NCI-H187 treated with DMSO at 0.1 percent for 48 hours (cell line): ENCODE results near the gene CIITA.
"Not testable (repeated sequence)": the region's sequence is repeated elsewhere in the genome, so short reads cannot be mapped to it uniquely, and the experiment has no call there.

Source experiments
- DNase-seq: peaks from one replicate; lab custom pipeline; 2025; lab: John Stamatoyannopoulos, UW

Gene CIITA

DNA sequence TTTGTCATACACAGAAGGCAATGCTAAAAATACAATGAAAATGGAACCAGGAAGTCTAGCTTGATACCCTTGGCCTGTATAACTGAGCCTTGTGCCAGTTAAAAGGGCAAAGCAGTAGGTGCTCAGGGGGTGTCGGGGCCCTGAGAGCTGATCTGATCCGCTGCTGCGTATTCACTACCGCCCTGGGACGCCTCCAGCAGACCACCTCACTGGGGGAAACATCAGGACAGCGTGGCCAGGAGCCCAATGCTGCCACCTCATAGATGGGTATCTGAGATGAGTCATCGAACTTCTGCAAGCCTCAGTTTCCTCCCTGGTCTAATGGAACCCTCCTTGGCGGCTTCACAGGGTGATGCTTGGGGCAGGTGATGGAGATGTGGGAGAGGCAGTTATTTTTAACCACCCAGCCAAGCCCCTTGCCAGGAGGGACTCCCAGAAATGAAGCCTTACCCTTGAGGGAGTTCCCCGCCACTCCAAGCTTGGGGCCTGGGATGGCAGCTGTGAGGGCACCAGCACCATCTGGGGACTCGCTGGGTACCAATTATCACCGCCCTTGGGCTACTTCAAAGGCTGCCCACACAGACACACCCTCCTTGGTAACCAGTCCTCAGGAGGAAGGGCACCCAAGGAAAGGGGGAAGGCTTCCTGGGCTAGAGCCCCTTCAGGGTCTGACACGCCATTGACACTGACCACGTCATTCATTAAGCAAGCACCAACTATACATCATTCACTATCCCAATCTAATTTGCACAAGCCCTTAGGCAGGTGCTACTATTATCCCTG, 57.5 kb downstream of the CIITA start:
- no peak for DNase-seq

DNA sequence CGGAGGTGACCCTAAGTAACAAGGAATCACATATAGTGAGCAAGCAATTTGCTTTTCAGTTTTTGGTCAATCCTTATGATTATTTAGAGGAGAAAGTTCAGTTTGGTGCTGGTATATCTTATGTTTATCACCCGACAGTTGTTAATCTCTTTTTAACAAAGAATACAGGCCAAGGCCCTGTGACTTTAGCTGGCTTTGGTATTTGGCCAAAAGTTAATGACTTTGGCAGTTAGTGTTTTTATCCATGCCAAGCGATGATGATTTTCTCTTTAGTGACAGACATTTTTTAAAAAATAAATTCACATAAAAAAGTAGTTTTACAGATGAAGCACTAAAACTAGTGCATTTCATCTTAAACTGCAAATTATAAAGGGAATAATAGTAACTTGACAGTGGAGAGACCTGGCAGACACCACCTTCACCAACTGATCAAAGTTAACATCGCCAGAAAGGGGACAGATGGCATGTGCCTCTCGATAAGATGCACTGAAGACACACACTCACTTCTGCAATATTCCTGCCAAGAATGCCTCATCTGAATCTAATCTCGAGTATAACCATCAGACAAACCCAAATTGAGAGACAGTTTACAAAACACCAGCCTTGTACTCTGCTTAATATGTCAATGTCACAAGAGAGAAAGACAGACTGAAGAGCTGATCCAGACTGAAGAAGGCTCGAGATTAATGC, 58.4 kb downstream of the CIITA start:
- no peak for DNase-seq

DNA sequence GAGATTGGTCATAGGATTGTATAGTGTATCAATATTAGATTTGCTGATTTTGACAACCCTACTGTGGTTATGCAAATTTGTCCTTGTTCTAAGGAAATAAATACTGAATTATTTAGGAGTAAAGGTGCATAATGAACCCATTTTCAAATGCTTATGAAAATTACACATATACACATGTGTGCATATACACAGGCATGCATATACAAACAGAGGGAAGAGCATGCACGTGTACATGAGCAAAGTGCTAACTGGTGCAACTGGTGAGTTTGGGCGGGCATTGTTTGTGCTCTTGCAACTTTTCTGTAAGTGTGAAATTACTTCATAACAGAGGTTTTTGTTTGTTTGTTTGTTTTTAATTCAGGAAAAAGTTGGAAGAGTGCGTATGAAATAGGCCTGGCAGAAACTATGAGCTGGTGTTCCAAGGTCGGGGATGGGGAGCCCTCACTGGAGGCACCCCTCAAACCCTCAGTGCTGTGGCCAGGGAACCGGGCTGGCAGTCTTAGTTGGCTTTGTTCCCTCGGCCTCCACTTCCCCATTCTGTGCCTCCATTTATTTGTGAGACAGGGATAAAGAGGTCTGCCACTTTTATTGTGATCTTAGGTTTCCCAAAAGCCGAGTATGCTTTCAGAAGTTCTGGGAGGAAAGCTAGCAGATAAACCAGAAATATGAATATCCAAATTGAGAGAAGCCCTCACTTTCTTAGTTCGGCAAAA, 59.4 kb downstream of the CIITA start:
- DNase-seq, result no peak

DNA sequence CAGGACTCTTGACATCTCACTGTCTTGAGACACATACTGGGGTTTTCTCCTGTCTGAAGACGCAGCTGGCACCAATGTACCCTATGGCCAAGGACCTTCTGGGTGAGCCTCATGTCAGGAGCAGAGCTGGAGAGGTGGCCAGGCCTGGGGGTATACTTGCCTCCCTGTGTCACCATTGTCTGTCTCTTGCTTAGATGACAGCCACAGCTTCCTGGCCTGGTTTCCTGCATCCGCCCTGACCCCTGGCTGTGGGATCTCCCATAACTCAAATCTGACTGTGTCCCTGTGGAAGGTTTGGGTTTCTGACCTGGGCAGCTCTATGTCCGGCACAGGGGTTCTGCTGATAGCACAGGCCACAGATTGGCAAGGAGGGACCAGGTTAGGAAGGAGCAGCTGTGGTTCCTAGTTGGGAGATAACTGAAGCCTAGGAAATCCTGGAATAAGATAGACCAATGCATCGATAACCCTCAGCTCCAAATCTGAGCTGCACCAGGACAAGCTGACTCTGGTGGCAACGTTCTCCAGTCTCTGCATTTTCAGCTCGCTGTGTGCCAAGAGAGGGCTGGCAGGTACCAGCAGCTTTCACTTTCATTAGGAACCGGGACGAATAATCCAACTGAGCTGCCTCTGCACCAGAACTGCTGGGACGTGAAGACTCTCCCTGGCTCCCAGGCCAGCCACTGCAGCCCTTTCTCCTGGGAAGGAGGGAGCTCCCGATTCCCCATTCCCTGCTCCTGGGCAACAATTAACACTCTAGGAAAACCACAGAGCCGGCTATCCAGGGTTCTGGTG, 60.3 kb downstream of the CIITA start:
- no peak for DNase-seq

DNA sequence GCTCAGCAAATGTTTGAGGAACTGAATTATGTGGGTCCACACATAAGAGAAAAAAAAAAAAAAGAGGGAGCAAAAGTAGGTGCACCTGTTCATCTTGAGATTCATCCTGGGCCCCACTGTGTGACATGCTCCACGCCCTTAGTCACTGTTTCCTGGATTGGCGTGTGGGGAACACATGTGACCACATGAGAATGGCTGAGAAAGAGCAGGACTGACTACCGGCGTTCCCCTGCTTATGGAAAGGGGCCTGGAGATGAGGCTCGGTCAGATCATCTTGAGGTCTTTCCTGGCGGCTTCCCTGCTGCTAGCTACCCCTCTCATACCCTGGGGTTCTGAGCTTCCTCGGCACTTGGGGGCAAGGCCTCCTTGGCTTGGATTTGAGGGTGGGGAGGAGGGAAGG, 61.3 kb downstream of the CIITA start:
- DNase-seq, result no peak

DNA sequence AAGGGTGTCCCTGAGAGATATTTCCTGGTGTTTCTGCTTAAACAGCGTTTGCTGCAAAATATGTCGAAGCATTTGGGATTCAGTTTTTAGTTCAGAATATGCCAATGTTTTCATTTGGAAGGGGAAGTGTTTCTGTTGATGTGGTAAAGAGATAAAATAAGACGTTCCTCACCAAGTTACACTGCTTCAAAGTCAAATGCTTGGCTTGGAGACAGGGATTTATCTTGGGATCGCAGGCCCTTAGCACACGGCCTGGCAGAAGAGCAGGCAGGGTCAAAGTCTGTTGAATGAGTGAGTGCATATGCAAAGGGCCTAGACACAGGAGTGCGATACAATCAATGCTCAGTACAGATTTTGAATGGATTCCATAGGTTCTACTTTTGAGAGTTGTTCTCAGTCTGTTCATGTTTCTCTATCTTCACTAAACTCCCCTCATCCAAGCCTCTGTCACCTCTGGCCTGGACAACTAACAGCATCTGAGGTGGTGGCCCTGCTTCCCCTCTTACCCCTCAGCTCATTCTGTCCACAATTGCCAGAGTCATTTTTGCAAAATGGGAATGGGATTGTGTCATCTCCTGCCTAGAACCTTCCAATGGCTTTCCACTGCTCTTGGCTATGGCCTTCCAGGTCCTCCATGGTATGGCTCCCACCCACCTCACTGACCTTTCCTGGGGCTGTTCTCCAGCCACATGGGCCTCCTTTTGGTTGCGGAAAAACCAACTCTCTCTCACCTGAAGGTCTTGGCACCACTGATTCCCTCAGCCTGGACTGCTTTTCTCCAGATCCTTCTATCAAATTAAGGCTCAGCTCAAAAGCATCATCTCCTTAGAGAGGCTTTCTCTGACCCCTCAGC, 62.0 kb downstream of the CIITA start:
- no peak for DNase-seq

DNA sequence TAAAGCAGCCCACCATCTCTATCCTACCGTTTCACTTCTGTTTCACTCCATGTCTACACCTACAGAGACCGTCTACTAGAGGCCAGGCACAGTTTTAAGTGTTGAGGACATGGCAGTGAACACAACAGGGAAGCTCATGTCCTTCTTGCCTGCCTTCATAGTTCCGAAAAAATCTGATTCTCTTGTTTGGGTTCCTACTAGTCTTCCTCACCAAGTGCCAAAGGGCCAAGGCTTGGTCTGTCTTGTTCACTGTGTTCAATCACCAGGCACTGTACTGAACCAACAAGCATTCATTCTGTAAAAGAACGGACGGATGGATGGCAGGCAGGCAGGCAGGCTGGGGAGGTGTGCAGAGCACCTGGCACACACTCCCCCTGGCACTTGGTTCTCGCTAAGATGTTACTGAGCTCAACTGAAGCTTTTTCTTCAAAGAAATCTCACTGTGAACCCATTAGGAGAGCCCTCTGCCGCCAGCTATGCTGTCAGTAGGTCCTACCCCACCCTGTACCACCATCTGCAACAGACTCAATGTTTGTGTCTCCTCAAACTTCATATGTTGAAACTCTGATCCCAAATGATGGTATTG, 62.7 kb downstream of the CIITA start:
- DNase-seq, result no peak

DNA sequence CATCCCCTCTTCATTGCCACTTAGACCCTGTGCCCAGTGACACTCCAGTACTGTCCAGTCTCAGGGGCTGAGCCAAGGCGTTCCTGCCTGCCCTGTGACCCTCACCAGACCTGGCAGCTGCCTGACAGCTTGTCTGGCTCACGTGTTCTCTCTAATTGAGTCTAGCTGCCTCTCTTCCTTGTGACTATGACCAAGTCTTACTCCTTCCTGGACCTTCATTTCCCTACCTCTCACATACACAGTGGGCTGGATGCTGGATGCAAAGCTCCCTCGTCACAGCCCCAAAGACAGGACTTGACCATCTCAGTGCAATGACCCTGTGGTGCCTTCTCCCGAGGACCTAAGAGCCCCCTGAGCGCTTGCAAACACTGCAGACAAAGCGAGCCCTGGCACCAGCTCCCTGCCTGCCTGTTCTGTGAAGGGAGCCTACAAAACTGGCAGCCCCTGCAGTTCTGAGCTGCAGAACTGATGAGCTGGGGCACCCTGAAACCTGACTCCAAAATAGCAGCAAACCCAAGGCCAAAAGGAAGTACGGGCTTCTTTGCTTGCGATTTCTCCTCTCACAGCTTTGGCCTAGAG, 63.6 kb downstream of the CIITA start:
- no peak for DNase-seq

DNA sequence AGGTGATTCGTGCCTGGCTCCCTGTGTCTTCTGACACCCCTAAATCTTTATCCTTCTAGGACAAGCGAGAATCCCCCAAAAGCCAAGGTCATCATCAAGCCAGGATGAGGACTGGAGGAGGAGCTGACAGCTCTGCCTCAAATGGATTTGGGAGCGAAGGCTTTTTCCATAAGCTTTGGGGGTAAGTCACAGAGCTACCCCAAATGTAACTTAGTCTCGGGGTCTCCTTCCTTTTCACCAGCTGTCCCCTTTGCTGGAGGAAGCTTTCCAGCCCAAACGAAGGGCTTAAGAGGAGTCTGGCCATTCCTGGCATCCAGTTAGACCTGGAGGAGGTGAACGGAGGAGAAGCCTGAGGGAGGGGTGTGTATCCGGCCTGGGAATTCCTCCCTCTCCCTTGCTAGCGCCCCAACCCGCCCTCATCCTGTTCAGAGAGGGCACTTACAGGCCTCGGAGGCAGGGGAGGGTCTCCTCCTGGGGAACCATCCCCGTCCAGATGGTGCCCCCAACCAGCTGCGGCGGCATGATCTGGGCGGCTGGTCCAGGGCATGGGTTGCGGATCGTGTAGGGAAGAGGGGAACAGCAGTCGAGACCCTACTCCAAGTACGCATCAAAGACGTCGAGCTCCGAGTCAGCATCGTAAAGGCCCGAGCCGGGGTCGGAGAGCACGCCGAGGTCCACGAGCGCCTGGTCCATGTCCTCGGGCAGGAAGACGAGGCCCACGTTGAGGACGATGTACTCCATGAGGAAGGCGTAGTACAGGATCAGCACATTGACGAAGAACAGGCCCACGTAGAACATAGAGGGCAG, 64.3 kb downstream of the CIITA start:
- DNase-seq, result no peak

DNA sequence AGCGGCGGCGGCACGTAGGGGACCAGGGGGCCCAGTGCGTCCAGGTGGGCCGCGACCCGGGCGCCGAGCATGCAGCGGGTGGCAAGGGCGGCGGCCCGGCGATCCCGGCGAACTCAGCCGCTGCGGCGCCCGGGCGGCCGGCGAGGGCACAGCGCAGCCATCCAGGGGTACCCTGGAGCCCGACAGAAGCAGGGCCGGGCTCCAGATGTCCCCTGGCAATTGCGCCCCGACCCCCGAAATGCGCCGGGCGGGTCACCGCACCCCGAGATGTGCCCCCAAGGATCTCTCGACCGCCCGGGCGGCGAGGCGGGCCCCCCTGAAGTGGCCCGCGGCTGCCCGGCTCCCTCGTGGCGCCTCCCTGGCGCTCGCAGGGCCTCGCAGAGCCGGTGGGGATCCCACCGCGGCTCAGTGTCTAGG, 64.9 kb downstream of the CIITA start:
- DNase-seq, result not testable (repeated sequence)

DNA sequence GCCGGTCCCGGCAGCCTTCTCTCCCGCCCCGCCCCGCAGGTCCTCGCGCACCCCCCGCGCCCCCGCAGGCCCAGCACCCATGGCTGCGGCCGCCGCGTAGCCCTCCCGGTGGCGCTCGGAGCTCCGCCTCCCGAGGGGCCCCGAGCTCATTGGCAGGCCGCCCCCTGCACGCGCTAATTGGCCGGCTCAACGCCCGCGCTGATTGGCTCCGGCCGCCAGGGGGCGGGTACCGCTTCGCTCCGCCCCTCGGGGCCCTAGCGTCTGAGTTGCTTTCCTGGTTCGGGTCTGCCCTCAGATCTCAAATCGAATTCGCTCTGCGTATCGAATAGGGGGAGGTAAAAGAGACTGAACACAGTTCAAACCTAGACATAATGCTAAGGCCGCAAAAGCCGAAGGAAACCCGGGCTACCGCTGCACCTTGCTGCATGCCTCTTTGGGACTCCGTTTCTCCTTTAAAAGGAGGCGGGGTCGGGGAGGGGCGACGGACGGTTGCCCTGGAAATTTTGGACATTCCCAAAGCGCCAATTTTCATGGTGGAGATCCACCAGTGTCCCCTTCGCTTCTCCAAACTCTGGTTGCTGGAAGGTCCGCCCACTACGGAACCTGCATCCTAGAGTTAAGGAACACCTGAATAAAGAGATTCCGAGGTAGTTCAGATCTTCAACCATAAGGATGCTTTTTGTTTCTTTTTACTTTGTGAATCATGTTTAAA, 65.5 kb downstream of the CIITA start, which contains the start of gene DEXI:
Gene DEXI, minus strand, starts transcription at position 117 of the 712 bp plus-strand sequence. CDS start 463 bp downstream, outside the sequence.
- no peak for DNase-seq

DNA sequence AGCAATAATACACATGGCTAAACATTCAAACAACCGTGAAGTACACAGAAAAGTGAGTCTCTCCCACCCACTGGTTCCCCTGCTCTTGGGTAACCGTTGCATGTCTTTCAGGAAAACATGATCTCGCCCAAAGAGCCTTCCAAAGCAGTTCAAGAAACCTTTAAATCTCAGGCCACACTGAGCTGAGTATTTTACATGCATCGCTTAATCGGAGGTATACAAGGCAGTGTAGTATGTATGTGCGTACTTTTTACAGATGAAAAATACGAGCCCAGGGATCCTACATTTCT, 66.0 kb downstream of the CIITA start:
- DNase-seq, result no peak

DNA sequence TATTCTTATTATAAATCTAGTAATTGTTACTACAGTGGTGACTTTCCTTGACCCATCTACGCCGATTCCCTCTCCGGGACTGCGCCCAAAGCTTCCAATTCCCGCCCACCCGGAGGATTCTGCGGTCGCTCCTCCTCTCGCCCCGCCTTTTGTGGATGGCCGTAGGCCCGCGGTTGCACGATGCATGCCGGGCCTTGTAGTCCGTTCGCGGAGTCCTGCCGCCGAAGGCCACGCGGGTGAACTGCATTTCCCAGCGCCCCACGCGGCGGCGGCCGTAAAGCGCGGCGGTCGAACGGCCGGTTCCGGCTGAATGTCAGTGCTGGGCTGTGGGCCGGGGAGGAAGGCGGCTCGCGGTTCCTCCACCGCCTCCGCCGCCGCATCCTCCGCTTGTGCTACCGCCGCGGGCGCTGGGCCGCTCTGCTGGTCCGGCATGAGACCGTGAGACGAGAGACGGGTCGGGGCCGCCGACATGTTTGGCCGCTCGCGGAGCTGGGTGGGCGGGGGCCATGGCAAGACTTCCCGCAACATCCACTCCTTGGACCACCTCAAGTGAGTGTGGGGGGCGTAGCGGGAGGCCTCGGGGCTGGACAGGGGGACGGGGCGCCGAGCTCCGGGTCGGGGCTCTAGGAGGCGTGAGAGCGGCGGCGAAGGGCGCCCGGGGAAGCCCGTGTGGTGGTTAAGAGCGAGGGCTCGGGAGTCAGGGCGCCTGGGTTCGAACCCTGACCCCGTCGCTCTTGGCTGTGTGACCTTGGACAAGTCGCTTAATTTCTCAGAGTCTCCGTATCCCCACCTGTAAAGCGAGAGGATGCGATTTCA, 67.5 kb downstream of the CIITA start, which contains the start of gene CLEC16A:
Gene CLEC16A, plus strand, starts transcription at position 316 of the 816 bp plus-strand sequence. Its CDS starts 154 bp downstream, at position 470.
- DNase-seq, result peak; percentile 26

DNA sequence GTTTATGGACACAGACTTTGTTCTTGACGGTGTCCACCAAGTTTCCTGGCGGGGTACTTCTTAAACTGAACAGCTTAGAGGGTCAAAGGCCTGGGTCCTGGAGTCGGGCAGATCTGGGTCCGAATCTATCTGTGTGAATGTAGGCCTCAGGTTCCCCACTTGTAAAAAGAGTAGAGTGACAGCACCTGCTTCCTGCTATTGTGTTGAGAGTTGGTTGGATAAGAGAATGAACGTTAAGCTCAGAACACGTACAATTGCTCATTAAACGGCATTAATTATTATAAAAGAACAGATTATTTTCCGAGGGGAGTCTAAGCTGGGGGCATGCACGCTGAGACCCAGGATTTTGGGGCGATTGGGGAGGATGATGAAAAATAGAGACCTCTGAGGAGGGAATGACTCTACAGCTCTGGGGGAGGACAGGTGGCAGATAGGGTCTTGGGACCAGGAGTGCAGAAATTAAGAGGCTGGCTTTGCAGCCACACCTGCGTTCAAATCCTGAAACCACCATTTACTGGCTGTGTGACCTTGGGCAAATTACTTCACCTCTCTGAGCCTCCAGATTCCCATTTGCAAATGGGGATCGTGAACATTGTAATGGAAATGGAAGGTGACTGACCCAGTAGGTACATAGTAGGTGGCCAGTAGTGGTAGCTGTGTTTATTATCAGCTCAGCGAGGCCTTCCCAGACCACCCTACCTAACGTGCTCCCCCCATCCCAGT, 68.2 kb downstream of the CIITA start:
- DNase-seq, result no peak

DNA sequence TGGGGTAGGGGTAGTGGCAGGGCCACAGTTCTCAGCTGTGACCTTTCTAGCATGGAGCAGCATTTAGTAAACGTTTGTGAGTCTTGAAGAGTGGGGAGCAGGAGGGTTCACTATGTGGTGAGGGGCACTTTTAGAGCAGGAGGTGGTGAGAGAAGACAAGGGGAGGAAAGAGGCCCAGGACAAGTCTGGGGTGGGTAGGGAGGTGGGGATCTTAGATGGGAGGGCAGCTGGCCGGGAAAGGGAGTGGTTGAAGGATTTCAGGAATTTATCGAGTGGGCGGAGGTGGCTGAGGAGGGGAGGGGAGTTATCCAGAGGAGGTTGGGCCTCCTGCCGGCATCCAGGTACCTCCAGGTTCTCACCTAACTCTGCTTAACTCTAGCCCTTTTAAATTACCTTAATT, 69.3 kb downstream of the CIITA start:
- DNase-seq, result no peak

DNA sequence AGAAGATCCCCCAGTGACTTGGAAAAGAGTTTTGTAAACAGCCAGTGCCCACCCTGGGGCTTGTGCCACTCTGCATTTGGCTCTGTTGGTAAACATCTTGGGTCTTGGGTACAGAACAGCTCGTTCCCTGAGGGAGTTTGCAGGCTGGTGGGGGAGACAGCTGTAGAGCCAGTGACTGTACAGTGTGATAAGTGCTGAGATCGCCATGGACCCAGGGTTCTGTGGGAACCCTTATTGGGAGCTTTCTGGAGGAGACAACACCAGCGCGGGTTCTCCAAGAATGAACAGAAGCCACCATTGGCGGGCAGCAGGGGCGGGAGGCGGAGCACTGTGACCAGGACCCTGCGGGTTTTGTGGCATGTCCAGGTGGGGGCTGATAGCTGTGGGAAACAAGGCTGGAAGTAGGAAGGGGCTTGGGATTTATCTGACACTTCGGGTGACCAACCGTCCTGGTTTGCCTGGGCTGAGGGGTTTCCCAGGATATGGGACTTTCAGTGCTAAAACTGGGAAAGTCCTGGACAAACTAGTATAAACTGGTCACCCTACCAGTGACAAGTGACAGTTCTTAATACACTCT, 70.3 kb downstream of the CIITA start:
- no peak for DNase-seq

DNA sequence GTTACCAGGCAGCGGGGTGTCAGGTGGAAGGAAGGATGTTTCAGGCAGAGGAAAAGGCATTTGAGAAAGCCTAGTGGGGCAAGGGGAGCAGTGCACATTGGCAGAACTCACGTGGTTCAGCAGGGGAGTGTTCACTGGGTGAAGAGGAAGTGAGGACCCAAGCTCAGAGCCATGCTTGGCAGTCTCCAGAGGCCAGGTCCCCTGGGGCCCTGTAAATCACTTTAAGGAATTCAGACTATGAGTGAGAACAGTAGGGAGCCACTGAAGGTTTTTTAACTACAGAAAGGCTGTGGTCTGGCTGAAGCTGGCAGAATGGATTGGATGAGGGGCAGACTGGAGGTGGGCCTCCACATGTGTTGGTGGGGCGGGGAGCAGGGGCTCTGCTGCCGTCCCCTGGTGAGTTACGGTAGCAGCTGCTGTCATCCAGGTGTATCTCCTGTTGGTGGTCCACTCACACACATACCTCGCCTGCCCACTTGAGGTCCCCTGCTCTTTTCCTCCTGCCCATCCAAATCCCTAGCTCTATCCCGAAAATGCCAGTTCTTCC, 72.5 kb downstream of the CIITA start:
- DNase-seq, result no peak
